ENCODE results near the gene RAB43. TPM values are rescaled to one million over a fixed set of nuclear protein-coding genes. Genes with fewer than 3 reads are reported as not detected.
"Not testable (repeated sequence)": the region's sequence is repeated elsewhere in the genome, so short reads cannot be mapped to it uniquely, and the experiment has no call there.

Gene RAB43
- total RNA-seq, 1 donor from 2014 or later: 34.5 TPM

DNA sequence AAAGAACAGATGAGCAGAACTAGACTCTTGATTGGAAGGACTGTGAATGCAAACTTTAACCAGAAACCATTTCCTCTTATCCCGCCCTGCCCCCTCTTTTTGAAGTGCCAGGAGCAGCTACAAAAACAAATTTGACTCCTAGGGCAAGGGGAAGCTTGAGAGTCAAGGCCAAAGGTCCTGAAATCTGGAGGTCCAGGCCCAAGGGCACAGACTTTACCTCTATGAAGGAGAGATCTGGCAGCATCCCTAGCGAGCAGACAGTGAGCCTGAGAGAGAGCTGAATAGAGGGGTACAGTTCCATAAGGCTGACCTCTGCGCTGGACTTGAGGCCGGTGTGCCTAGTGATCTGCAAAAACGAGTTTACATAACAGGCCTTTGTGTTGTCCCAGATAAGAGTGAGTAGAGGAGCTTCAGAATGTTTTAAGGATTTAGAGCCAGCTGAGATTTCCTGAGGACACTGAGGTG lies 5.1 kb downstream of the RAB43 start:
- H3K27ac Mint-ChIP-seq (ENCODE audit: unreplicated experiment): peak overlapping the region; percentile 74
- H3K4me1 ChIP-seq (ENCODE audit: insufficient read depth, low read length): peaks cover 12% of the 10 kb centered on the region
- FAIRE-seq: no peak
- no peaks in the 10 kb centered on the region for H3K9me3 Mint-ChIP-seq (ENCODE audit: unreplicated experiment)
- H3K4me1 Mint-ChIP-seq (ENCODE audit: low read depth, unreplicated experiment): peaks cover 31% of the 10 kb centered on the region
- H3K4me3 Mint-ChIP-seq (ENCODE audit: unreplicated experiment): peak overlapping the region; percentile 61
- no peak overlapping the region for H3K4me3 ChIP-seq (ENCODE audit: insufficient read depth, low read depth, low read length)
- DNase-seq (ENCODE audit: low read depth): no peak
- peaks cover 6% of the 10 kb centered on the region for H3K36me3 Mint-ChIP-seq (ENCODE audit: low read depth, unreplicated experiment)
- H3K27me3 ChIP-seq (ENCODE audit: insufficient read depth, low read length): no peaks in the 10 kb centered on the region
- no peaks in the 10 kb centered on the region for H3K9me3 ChIP-seq (ENCODE audit: insufficient read depth, low read depth, low read length)
- TF ChIP-seq CTCF (IDR thresholded peaks at IDR 0.05; ENCODE audit: insufficient read depth, low read depth, low read length): no peak
- no peak for TF ChIP-seq EZH2 (IDR thresholded peaks at IDR 0.05; ENCODE audit: insufficient read depth, low read length)
- H4K20me1 ChIP-seq (ENCODE audit: insufficient read depth, low read length): peaks cover 72% of the 10 kb centered on the region
- H3K36me3 ChIP-seq (ENCODE audit: insufficient read depth, low read length): peaks cover 14% of the 10 kb centered on the region
- peaks cover 74% of the 10 kb centered on the region for H3K79me2 ChIP-seq (ENCODE audit: insufficient read depth, low read length)
- H2AFZ ChIP-seq (ENCODE audit: low read depth, low read length): no peak overlapping the region
- H3K4me2 ChIP-seq (ENCODE audit: low read length): no peak overlapping the region
- H3K9ac ChIP-seq (ENCODE audit: low read length): no peak overlapping the region
- no peak overlapping the region for H3K27ac ChIP-seq (ENCODE audit: low read depth, low read length)
- no peaks in the 10 kb centered on the region for H3K27me3 Mint-ChIP-seq (ENCODE audit: low read depth, unreplicated experiment)

GRCh38 chr3:129114455-129114854 lies 7.1 kb downstream of the RAB43 start:
- Histone ChIP-seq H2AFZ (ENCODE audit: low read depth, low read length) (no peak overlapping the region), H3K9ac (ENCODE audit: low read length) (no peak overlapping the region), H3K4me1 (ENCODE audit: insufficient read depth, low read length) (peaks cover 8% of the 10 kb centered on the region), H3K4me3 (ENCODE audit: insufficient read depth, low read depth, low read length) (no peak overlapping the region), H3K27me3 (ENCODE audit: insufficient read depth, low read length) (no peaks in the 10 kb centered on the region), H4K20me1 (ENCODE audit: insufficient read depth, low read length) (peaks cover 77% of the 10 kb centered on the region), H3K27ac (ENCODE audit: low read depth, low read length) (no peak overlapping the region), H3K4me2 (ENCODE audit: low read length) (no peak overlapping the region), H3K9me3 (ENCODE audit: insufficient read depth, low read depth, low read length) (no peaks in the 10 kb centered on the region), H3K79me2 (ENCODE audit: insufficient read depth, low read length) (peaks cover 70% of the 10 kb centered on the region), H3K36me3 (ENCODE audit: insufficient read depth, low read length) (peaks cover 14% of the 10 kb centered on the region)
- no peak for TF ChIP-seq EZH2 (IDR thresholded peaks at IDR 0.05; ENCODE audit: insufficient read depth, low read length)
- no peak for TF ChIP-seq CTCF (IDR thresholded peaks at IDR 0.05; ENCODE audit: insufficient read depth, low read depth, low read length)
- Mint-ChIP-seq H3K27me3 (ENCODE audit: low read depth, unreplicated experiment) (no peaks in the 10 kb centered on the region), H3K4me1 (ENCODE audit: low read depth, unreplicated experiment) (peaks cover 26% of the 10 kb centered on the region), H3K36me3 (ENCODE audit: low read depth, unreplicated experiment) (peaks cover 8% of the 10 kb centered on the region), H3K27ac (ENCODE audit: unreplicated experiment) (no peak overlapping the region), H3K9me3 (ENCODE audit: unreplicated experiment) (no peaks in the 10 kb centered on the region), H3K4me3 (ENCODE audit: unreplicated experiment) (no peak overlapping the region)
- DNase-seq (ENCODE audit: low read depth): no peak
- no peak for FAIRE-seq

GRCh38 chr3:129112308-129113052 lies 9.1 kb downstream of the RAB43 start:
- no peak overlapping the region for H3K4me3 ChIP-seq (ENCODE audit: insufficient read depth, low read depth, low read length)
- peaks cover 5% of the 10 kb centered on the region for H3K4me1 ChIP-seq (ENCODE audit: insufficient read depth, low read length)
- no peak overlapping the region for H3K27ac Mint-ChIP-seq (ENCODE audit: unreplicated experiment)
- FAIRE-seq (no peak), DNase-seq (ENCODE audit: low read depth) (no peak)
- no peaks in the 10 kb centered on the region for H3K9me3 Mint-ChIP-seq (ENCODE audit: unreplicated experiment)
- H3K27ac ChIP-seq (ENCODE audit: low read depth, low read length): no peak overlapping the region
- peaks cover 72% of the 10 kb centered on the region for H4K20me1 ChIP-seq (ENCODE audit: insufficient read depth, low read length)
- H3K79me2 ChIP-seq (ENCODE audit: insufficient read depth, low read length): peaks cover 63% of the 10 kb centered on the region
- H3K36me3 Mint-ChIP-seq (ENCODE audit: low read depth, unreplicated experiment): peaks cover 16% of the 10 kb centered on the region
- H3K9ac ChIP-seq (ENCODE audit: low read length): no peak overlapping the region
- H3K27me3 Mint-ChIP-seq (ENCODE audit: low read depth, unreplicated experiment): no peaks in the 10 kb centered on the region
- H3K9me3 ChIP-seq (ENCODE audit: insufficient read depth, low read depth, low read length): no peaks in the 10 kb centered on the region
- H3K4me2 ChIP-seq (ENCODE audit: low read length): no peak overlapping the region
- no peak overlapping the region for H3K4me3 Mint-ChIP-seq (ENCODE audit: unreplicated experiment)
- H3K4me1 Mint-ChIP-seq (ENCODE audit: low read depth, unreplicated experiment): peaks cover 12% of the 10 kb centered on the region
- H3K27me3 ChIP-seq (ENCODE audit: insufficient read depth, low read length): no peaks in the 10 kb centered on the region
- no peak overlapping the region for H2AFZ ChIP-seq (ENCODE audit: low read depth, low read length)
- TF ChIP-seq CTCF (IDR thresholded peaks at IDR 0.05; ENCODE audit: insufficient read depth, low read depth, low read length): no peak
- TF ChIP-seq EZH2 (IDR thresholded peaks at IDR 0.05; ENCODE audit: insufficient read depth, low read length): no peak
- H3K36me3 ChIP-seq (ENCODE audit: insufficient read depth, low read length): peaks cover 9% of the 10 kb centered on the region

DNA sequence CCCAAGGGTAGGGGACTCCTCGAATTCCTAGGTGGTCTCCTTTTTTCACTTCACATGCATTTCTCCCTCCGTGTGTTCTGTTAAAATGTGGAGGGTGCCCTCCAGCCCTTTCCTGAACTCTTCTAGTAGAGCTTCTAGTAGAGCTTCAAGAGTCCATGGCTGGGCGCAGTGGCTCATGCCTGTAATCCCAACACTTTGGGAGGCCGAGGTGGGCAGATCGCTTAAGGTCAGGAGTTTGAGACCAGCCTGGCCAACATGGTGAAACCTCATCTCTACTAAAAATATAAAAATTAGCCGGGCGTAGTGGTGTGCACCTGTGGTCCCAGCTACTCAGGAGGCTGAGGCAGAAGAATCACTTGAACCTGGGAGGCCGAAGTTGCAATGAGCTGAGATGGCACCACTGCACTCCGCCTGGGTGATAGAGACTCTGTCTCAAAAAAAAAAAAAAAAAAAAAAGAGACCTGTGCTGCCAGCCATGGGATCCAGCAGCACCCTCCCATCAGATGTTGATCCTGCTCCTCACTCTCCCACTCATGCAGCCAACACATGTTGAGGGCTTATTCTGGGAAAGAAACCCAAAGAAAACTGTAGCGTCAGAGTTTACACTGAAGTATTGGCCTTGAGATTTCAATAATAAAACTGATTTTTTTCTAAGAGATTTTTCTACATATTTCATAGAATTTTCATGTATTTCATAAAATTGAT lies 10.4 kb downstream of the RAB43 start:
- H3K4me3 Mint-ChIP-seq (ENCODE audit: unreplicated experiment); H3K27me3 Mint-ChIP-seq (ENCODE audit: low read depth, unreplicated experiment); FAIRE-seq; H3K27me3 ChIP-seq (ENCODE audit: insufficient read depth, low read length); H3K36me3 ChIP-seq (ENCODE audit: insufficient read depth, low read length); H3K4me2 ChIP-seq (ENCODE audit: low read length); H3K27ac ChIP-seq (ENCODE audit: low read depth, low read length); H3K9me3 ChIP-seq (ENCODE audit: insufficient read depth, low read depth, low read length); H3K4me1 Mint-ChIP-seq (ENCODE audit: low read depth, unreplicated experiment); H2AFZ ChIP-seq (ENCODE audit: low read depth, low read length); H3K27ac Mint-ChIP-seq (ENCODE audit: unreplicated experiment); H3K9me3 Mint-ChIP-seq (ENCODE audit: unreplicated experiment); DNase-seq (ENCODE audit: low read depth); H3K4me1 ChIP-seq (ENCODE audit: insufficient read depth, low read length); H3K9ac ChIP-seq (ENCODE audit: low read length); H3K4me3 ChIP-seq (ENCODE audit: insufficient read depth, low read depth, low read length): not testable (repeated sequence)
- Histone ChIP-seq H4K20me1 (ENCODE audit: insufficient read depth, low read length) (peaks cover 72% of the 10 kb centered on the region), H3K79me2 (ENCODE audit: insufficient read depth, low read length) (peaks cover 59% of the 10 kb centered on the region)
- H3K36me3 Mint-ChIP-seq (ENCODE audit: low read depth, unreplicated experiment): peaks cover 17% of the 10 kb centered on the region

Measured in astrocyte (in vitro differentiated cells and primary cell).